ENCODE measurements around the gene COL9A2.

Gene COL9A2

GRCh38 chr1:40255231-40255630, 61.9 kb downstream of the COL9A2 start:
- H3K9ac ChIP-seq (ENCODE audit: insufficient read length): no peak overlapping the region
- no peaks in the 10 kb centered on the region for H3K9me3 ChIP-seq (ENCODE audit: low read depth, low read length)
- TF ChIP-seq FOXP2 (optimal IDR thresholded peaks at IDR 0.05; ENCODE audit: control extremely low read depth, extremely low read length, insufficient read depth): no peak
- no peak for TF ChIP-seq POLR2AphosphoS5 (IDR thresholded peaks at IDR 0.05; ENCODE audit: borderline replicate concordance, low read depth, low read length)
- no peak for TF ChIP-seq EZH2 (IDR thresholded peaks at IDR 0.05)
- no peak overlapping the region for H3K27ac ChIP-seq
- no peak for DNase-seq (ENCODE audit: low read depth, low spot score)
- no peak overlapping the region for H3K4me3 ChIP-seq
- peaks cover 5% of the 10 kb centered on the region for H3K36me3 ChIP-seq (ENCODE audit: insufficient read depth, low read length)

- no peak for DNase-seq (ENCODE audit: low read depth, low spot score)
- no peaks in the 10 kb centered on the region for H3K9me3 ChIP-seq (ENCODE audit: low read depth, low read length)
These were observed 64.5 kb downstream of the COL9A2 start for GRCh38 chr1:40252601-40253000.

GRCh38 chr1:40251456-40251855, 65.6 kb downstream of the COL9A2 start:
- no peak overlapping the region for H3K4me3 ChIP-seq
- no peak overlapping the region for H3K27ac ChIP-seq
- H3K9ac ChIP-seq (ENCODE audit: insufficient read length): no peak overlapping the region
- no peak for TF ChIP-seq FOXP2 (optimal IDR thresholded peaks at IDR 0.05; ENCODE audit: control extremely low read depth, extremely low read length, insufficient read depth)
- DNase-seq (ENCODE audit: low read depth, low spot score): no peak
- no peaks in the 10 kb centered on the region for H3K36me3 ChIP-seq (ENCODE audit: insufficient read depth, low read length)
- H3K9me3 ChIP-seq (ENCODE audit: low read depth, low read length): no peaks in the 10 kb centered on the region

More at GRCh38 chr1:40252601-40253000, 64.5 kb downstream of the COL9A2 start:
- H3K36me3 ChIP-seq (ENCODE audit: insufficient read depth, low read length): no peaks in the 10 kb centered on the region
- TF ChIP-seq FOXP2 (optimal IDR thresholded peaks at IDR 0.05; ENCODE audit: control extremely low read depth, extremely low read length, insufficient read depth) (no peak), POLR2AphosphoS5 (IDR thresholded peaks at IDR 0.05; ENCODE audit: borderline replicate concordance, low read depth, low read length) (no peak), EZH2 (IDR thresholded peaks at IDR 0.05) (no peak)
- no peak overlapping the region for H3K4me3 ChIP-seq
- H3K27ac ChIP-seq: no peak overlapping the region
- no peak overlapping the region for H3K9ac ChIP-seq (ENCODE audit: insufficient read length)
